Measurements from ENCODE around the gene TLE3.

Gene TLE3

DNA sequence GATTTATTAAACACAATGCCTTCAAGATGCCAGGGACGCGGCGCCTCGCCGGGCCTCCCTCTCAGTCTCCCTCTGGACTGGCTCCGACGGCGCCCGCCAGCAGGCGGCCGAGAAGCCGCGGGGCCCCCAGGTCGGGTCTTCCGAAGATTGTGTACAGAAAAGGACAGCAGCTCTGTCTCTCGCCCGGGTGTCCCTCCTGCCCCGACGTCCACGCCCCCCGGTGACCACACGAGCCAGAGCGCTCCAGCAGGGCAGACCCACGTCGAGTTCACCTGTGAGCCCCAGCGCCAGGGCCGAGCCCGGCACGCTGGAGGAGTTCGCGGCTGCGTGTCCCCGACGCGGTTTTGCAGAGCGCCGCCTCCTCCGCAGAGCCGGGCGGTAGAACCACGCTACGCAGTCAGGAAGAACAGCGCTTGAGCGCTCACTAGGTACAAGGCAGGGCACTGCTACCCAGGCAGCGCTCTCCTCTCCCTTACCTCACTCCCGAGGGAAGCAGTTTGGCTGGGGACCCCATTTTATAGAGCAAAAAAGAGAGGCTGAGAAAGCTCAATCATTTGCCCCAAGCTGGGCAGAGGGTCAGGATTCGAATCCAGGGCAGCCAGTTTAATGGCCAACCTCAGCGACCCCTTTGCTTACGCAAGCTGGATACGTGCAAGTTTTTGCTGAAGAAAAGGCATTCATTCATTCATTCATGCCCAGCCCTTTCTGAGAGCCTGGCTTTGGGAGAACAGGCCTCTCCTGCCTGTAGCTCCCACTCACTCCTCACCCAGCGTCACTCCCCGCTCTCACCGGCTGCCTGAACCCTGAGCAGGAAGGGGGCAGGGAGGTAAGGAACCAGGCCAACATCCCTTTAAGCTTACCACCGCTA is 3.0 kb upstream of the TLE3 start:
- no peak overlapping the region for H3K27ac ChIP-seq
- TF ChIP-seq CTCF (conservative IDR thresholded peaks at IDR 0.05; ENCODE audit: low read depth) = peak; percentile 41
- CTCF ChIA-PET = interaction anchor here (0.6 kb wide), 1 partner anchor 468 kb away, joined by 3 read pairs; no protein-coding TSS in a partner anchor
- DNase-seq (ENCODE audit: low spot score) = no peak
- POLR2A ChIA-PET (ENCODE audit: low non-redundant PET) = no interaction called here

GRCh38 chr15:70099967-70100473 is 2.3 kb upstream of the TLE3 start:
- POLR2A ChIA-PET (ENCODE audit: low non-redundant PET) = interaction anchor here (1.2 kb wide), 1 partner anchor 11 kb away, joined by 7 read pairs; no protein-coding TSS in a partner anchor
- no peak for TF ChIP-seq CTCF (conservative IDR thresholded peaks at IDR 0.05; ENCODE audit: low read depth)
- CTCF ChIA-PET = interaction anchor here (0.6 to 1.5 kb wide), 3 partner anchors 82 to 364 kb away, joined by 4 to 5 read pairs (median 4); no protein-coding TSS in a partner anchor
- H3K27ac ChIP-seq = no peak overlapping the region
- no peak for DNase-seq (ENCODE audit: low spot score)

DNA sequence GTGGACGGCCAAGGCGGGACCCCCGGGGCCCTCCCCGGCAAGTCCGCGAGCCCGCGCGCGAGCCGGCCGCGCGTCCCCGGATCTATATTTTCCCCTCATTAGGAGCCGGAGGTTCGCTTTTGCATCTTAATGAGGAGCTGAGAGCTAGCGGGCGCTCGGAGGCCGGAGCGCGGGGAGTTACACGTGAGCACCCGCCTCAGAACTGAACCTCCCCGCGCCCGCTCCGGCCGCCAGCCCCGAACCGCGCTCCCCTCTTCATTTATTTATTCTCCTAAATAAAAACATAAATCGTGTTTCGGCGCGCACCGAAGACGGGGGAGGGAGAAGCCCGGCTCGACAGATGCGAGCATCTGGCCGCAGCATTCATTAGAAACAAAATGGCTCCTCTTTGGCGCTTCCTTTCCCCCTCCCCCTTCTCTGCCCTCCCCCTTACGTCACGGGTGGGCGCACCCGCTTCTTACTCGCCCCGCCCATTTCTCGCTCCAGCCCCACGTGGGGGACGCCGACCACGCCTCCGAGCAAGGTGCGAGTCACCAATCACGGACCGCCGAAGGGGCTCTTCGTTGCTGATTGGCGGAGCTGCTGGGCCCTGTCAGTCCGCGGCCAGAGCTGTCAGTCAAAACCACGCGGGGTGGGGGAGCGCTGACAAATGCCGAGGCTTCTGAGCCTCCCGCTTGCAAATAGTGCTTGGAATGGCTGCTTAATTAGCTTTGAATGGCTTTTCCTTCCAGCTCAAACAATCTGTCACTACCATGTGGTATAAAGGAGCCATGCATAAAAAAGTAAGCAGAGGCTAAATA is 1.6 kb upstream of the TLE3 start:
- CTCF ChIA-PET = interaction anchor here (0.6 to 1.5 kb wide), 3 partner anchors 83 to 365 kb away, joined by 4 to 5 read pairs (median 4); no protein-coding TSS in a partner anchor
- no peak for TF ChIP-seq CTCF (conservative IDR thresholded peaks at IDR 0.05; ENCODE audit: low read depth)
- peak; percentile 100 for DNase-seq (ENCODE audit: low spot score)
- POLR2A ChIA-PET (ENCODE audit: low non-redundant PET) = interaction anchor here (1.2 kb wide), 1 partner anchor 11 kb away, joined by 7 read pairs; no protein-coding TSS in a partner anchor
- H3K27ac ChIP-seq = peak overlapping the region; percentile 88

GRCh38 chr15:70098461-70099166 is 897 bp upstream of the TLE3 start:
- POLR2A ChIA-PET (ENCODE audit: low non-redundant PET) = no interaction called here
- CTCF ChIA-PET = interaction anchor here (0.6 to 2.3 kb wide), 7 partner anchors 34 to 523 kb away, joined by 3 to 6 read pairs (median 4); no protein-coding TSS in a partner anchor
- DNase-seq (ENCODE audit: low spot score) = no peak
- TF ChIP-seq CTCF (conservative IDR thresholded peaks at IDR 0.05; ENCODE audit: low read depth) = no peak
- peak overlapping the region; percentile 88 for H3K27ac ChIP-seq

DNA sequence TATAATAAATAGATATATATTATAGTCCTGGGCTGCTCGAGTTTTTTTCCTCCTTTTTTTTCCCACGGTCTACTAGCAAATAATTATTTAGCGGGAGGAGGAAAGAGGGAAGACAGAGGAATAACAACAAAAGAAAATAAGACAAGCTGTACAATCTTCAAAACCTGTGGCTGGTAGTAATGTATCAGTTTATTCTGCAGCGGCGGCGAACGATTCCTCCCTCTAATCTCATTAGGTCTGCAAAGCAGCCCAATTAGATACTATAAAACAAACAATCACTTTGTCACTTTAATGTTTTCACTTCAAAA is 390 bp upstream of the TLE3 start:
- ChIA-PET POLR2A (ENCODE audit: low non-redundant PET) (no interaction called here), CTCF (interaction anchor here (0.5 to 2.3 kb wide), 8 partner anchors 34 to 522 kb away, joined by 3 to 6 read pairs (median 4); no protein-coding TSS in a partner anchor)
- no peak; the same call in none of the 2 replicates for TF ChIP-seq CTCF (conservative IDR thresholded peaks at IDR 0.05; ENCODE audit: low read depth)
- DNase-seq (ENCODE audit: low spot score) = no peak
- H3K27ac ChIP-seq = peak overlapping the region; percentile 88

GRCh38 chr15:70097063-70097320 is 725 bp downstream of the TLE3 start:
- no peak for DNase-seq (ENCODE audit: low spot score)
- ChIA-PET CTCF (interaction anchor here (0.6 to 2.3 kb wide), 5 partner anchors 86 to 521 kb away, joined by 3 to 6 read pairs (median 3); no protein-coding TSS in a partner anchor), POLR2A (ENCODE audit: low non-redundant PET) (no interaction called here)
- no peak for TF ChIP-seq CTCF (conservative IDR thresholded peaks at IDR 0.05; ENCODE audit: low read depth)
- H3K27ac ChIP-seq = peak overlapping the region; percentile 88

Data from RWPE1 (cell line).